Subcutaneous adipose tissue (tissue), 4 donors: ENCODE data around the gene MEAF6. TPM values are rescaled to one million over a fixed set of nuclear protein-coding genes. Genes with fewer than 3 reads are reported as not detected.

Experiments
- total RNA-seq, 4 donors: library from RNA; depleted of rRNA; stranded (reverse); fragments of >200 nt; gene quantifications; one replicate each; pipeline ENCODE4 v1.1.0, GENCODE V29; 2016
- TF ChIP-seq, protein P1 (sequence below): fragments of 450-650 bp; IDR thresholded peaks from one replicate; pipeline ENCODE4 v1.5.1; 2016; ENCODE audit warnings: low read depth, mild to moderate bottlenecking, control low read depth, antibody characterized with exemption, moderate library complexity

The MEAF6 gene
- total RNA-seq, 4 donors from 2014 or later: 48.3 to 60.8 (median 56.1) TPM

DNA sequence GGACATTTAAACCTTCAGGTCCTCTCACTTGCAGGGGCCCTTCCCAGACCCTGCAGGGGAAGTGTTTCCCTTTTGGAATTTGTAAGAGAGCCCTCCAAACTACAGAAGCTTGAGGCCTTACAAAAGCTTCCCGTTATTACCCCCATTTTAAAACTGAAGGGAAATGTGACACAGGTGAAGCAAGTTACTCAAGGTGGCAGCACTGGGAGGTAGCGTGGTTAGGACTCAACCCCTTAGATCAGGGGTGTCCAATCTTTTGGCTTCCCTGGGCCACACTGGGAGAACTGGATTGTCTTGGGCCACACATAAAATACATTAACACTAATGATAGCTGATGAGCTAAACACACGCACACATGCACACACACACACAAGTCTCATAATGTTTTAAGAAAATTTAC lies 56.0 kb downstream of the MEAF6 start:
- TF ChIP-seq, protein P1, sequence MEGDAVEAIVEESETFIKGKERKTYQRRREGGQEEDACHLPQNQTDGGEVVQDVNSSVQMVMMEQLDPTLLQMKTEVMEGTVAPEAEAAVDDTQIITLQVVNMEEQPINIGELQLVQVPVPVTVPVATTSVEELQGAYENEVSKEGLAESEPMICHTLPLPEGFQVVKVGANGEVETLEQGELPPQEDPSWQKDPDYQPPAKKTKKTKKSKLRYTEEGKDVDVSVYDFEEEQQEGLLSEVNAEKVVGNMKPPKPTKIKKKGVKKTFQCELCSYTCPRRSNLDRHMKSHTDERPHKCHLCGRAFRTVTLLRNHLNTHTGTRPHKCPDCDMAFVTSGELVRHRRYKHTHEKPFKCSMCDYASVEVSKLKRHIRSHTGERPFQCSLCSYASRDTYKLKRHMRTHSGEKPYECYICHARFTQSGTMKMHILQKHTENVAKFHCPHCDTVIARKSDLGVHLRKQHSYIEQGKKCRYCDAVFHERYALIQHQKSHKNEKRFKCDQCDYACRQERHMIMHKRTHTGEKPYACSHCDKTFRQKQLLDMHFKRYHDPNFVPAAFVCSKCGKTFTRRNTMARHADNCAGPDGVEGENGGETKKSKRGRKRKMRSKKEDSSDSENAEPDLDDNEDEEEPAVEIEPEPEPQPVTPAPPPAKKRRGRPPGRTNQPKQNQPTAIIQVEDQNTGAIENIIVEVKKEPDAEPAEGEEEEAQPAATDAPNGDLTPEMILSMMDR: no peak

DNA sequence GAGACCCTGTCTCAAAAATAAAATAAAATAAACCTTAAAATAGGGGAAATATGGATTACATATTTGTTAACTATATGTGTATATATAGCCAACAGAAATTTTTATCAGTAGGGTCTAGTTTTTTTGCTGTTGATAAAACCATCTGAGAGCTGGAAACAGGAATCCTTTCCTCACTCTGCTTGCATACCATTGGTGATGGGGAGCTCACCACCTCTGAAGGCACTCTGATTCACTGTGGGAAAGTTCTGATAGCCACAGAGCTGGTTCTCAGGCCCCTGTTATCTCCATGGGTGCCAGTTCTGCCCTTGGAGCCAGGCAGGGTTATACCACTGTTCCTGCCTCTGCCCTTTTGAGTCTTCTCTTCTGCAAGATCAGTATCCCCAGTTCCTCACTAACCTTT lies 58.0 kb downstream of the MEAF6 start:
- TF ChIP-seq, protein P1: no peak

DNA sequence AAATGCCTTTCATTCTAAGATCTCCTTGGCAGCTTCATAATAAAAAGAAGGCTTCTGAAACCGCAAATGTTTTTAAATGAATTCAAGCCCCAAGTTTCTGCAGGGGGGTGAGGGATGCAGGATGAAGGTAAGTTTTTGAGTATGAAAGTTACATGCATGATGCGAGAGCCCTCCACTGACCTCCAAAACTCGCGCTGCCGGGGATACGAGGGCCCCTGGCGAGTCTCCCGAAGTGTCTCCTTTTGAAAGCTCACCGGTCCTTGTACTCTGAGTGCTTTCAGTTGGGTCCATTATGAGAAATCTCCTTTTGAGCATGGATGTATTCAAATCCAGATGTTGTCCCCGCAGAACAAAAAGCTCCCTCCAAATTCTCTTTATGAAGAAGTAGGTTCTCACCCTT lies 59.0 kb downstream of the MEAF6 start:
- TF ChIP-seq, protein P1: no peak

DNA sequence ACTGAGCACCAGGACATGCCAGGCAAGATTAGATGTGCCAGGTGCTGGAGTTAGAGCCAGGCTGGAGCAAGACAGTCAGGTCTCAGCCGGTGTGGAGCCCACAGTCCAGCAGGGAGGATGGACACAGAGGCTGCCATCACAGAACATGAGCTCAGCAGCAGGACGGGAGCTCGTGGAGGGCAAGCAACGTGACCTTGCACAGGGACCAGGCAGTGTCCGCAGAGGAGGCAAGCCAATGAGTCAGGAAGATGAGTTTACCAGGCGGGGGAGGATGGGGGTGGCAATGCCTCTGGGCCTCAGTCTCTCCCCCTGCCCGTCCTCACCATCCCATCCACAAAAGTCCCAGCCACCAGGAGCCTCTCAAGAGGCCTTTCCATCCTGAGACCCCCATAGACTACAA lies 60.9 kb downstream of the MEAF6 start:
- TF ChIP-seq, protein P1: no peak

DNA sequence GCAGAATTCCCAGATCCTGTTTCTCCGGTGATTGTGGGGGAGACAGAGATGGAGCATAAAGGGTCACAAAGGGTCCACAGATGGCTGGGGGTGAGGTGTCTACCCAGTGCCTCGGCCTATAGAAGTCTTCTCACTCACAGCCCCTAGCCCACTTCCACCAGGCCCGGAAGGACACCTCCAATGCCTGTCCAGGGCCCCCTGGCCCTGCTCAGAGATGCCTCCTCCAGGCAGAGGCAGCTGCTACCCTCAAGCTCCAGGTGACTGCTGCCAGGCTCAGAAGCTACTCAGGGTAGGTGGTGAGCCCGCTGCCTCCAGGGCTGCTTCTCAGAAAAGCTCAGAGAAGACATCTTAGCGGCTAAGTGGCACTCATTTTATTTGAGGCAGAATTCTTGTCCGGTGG lies 62.1 kb downstream of the MEAF6 start:
- TF ChIP-seq, protein P1: no peak

DNA sequence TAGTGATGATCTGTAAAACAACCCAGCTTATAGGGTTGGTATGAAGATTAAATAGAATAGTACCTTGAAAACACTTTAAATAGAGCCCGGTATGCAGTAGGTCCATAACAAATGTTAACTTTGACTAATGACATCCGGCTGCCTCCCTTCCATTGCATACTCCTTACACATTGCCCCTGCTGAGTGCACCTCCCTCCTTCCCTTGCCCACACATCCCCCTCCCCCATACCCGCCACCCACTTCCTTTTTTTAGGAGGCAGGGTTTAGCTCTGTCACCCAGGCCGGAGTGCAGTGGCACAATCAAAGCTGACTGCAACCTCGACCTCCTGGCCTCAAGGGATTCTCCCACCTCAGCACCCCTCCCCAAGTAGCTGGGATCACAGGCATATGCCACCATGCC lies 64.6 kb downstream of the MEAF6 start:
- TF ChIP-seq, protein P1: no peak

DNA sequence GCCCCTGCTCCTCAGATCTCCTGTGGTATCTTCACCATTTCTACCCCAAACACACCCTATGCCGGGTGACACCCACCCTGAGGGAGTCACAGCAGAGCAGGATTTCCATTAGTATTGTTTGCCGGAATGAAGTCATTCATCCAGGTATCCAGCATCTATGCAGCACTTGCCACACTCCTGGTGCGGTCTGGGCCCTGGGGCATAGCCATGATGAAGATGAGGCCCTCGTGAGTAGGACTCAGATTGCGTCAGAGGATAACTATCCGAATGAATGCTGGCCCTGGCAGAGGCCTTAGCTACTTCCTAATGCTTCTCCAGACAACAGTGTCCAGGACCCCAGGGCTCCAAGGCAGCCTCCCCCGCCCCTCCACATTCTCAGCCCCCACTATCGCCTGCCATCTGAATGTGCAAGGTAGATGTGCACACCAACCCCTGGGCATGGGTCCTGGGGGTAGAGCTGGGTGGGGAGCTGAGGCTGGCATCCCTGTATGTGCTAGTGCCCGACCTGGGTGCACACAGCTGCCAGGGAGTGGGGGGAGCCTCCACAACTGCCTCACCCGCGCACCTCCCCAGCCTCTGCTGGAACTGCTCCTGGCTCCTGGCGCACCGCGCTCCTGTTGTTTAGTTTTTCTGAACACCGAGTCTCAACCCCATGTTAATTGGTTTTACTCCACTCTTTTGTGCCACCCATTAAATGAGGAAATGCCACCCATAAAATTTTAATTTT lies 65.7 kb downstream of the MEAF6 start:
- TF ChIP-seq, protein P1: no peak
